ENCODE measurements around the gene CTNNBIP1. TPM values are rescaled to one million over a fixed set of nuclear protein-coding genes. Genes with fewer than 3 reads are reported as not detected.

The CTNNBIP1 gene
- total and polyA plus RNA-seq, 2 donors from 2014 or later, result 21.9 to 26.4 TPM

GRCh38 chr1:9870572-9870971 is 39.5 kb downstream of the CTNNBIP1 start:
- Histone ChIP-seq H3K4me1 (ENCODE audit: control insufficient read depth in 2 of 3, insufficient read depth in 2 of 3, low read depth in 1 of 3, low read length in 3 of 3) (peaks cover 0 to 8% (median 7%) of the 10 kb centered on the region in 3 donors), H3K36me3 (ENCODE audit: control insufficient read depth in 2 of 3, insufficient read depth in 3 of 3, low read length in 3 of 3) (peaks cover 0 to 10% (median 5%) of the 10 kb centered on the region in 3 donors), H3K9me3 (ENCODE audit: control insufficient read depth in 2 of 3, insufficient read depth in 1 of 3, low read length in 3 of 3) (no peaks in the 10 kb centered on the region), H3K4me3 (ENCODE audit: low read length in 3 of 3) (no peak overlapping the region), H3K27ac (ENCODE audit: low read depth in 2 of 2, low read length in 2 of 2) (no peak overlapping the region), H3K27me3 (ENCODE audit: control insufficient read depth, insufficient read depth, low read length) (no peaks in the 10 kb centered on the region), H3K9ac (ENCODE audit: low read length in 3 of 3) (no peak overlapping the region)
- TF ChIP-seq CTCF (IDR thresholded peaks at IDR 0.05; ENCODE audit: borderline replicate concordance, extremely low read depth, insufficient read depth), result no peak
- intact Hi-C loops (cut with DNase I), result no loop called here
- DNase-seq, result no peak
- no peak for FAIRE-seq

DNA sequence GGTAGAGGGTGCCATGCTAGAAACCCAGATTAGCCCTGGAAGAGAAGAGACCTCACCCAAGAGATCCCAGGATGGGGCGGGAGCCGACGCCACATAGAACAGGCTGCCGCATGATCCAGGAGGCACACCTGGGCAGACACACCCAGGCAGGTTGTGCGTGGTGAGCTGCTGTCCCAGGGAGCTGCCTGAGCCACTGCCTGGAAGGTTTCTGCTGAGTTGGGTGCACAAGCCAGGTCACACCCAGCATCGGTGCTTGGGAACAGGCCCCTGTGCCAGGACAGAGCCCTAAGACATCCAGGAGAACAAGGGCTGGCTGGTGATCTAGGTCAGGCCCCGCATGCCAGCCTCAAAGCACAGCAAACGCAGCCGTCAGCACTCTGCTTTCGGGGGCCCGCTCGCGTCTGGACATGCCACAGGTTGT is 40.2 kb downstream of the CTNNBIP1 start:
- no peak for TF ChIP-seq CTCF (IDR thresholded peaks at IDR 0.05; ENCODE audit: borderline replicate concordance, extremely low read depth, insufficient read depth)
- H3K36me3 ChIP-seq (ENCODE audit: control insufficient read depth in 2 of 3, insufficient read depth in 3 of 3, low read length in 3 of 3), result peaks cover 0 to 10% (median 5%) of the 10 kb centered on the region in 3 donors
- no peak for FAIRE-seq

GRCh38 chr1:9868244-9868590 is 41.9 kb downstream of the CTNNBIP1 start:
- Histone ChIP-seq H3K36me3 (ENCODE audit: control insufficient read depth in 2 of 3, insufficient read depth in 3 of 3, low read length in 3 of 3) (peaks cover 0 to 10% (median 5%) of the 10 kb centered on the region in 3 donors), H3K4me3 (ENCODE audit: low read length in 3 of 3) (no peak overlapping the region), H3K9ac (ENCODE audit: low read length in 3 of 3) (no peak overlapping the region), H3K4me1 (ENCODE audit: control insufficient read depth in 2 of 3, insufficient read depth in 2 of 3, low read depth in 1 of 3, low read length in 3 of 3) (peaks cover 0 to 6% (median 0%) of the 10 kb centered on the region in 3 donors), H3K27me3 (ENCODE audit: control insufficient read depth, insufficient read depth, low read length) (no peaks in the 10 kb centered on the region), H3K27ac (ENCODE audit: low read depth in 2 of 2, low read length in 2 of 2) (no peak overlapping the region), H3K9me3 (ENCODE audit: control insufficient read depth in 2 of 3, insufficient read depth in 1 of 3, low read length in 3 of 3) (no peaks in the 10 kb centered on the region)
- FAIRE-seq, result no peak
- intact Hi-C loops (cut with DNase I), result loop anchor here (10.0 kb wide), 2 partner anchors 83 to 143 kb away; no protein-coding TSS in a partner anchor
- TF ChIP-seq CTCF (IDR thresholded peaks at IDR 0.05; ENCODE audit: borderline replicate concordance, extremely low read depth, insufficient read depth), result no peak
- DNase-seq, result no peak

More for the DNA sequence above, 40.2 kb downstream of the CTNNBIP1 start:
- Histone ChIP-seq H3K9me3 (ENCODE audit: control insufficient read depth in 2 of 3, insufficient read depth in 1 of 3, low read length in 3 of 3) (no peaks in the 10 kb centered on the region), H3K4me1 (ENCODE audit: control insufficient read depth in 2 of 3, insufficient read depth in 2 of 3, low read depth in 1 of 3, low read length in 3 of 3) (peaks cover 0 to 5% (median 3%) of the 10 kb centered on the region in 3 donors), H3K27me3 (ENCODE audit: control insufficient read depth, insufficient read depth, low read length) (no peaks in the 10 kb centered on the region), H3K4me3 (ENCODE audit: low read length in 3 of 3) (no peak overlapping the region), H3K27ac (ENCODE audit: low read depth in 2 of 2, low read length in 2 of 2) (no peak overlapping the region), H3K9ac (ENCODE audit: low read length in 3 of 3) (no peak overlapping the region)
- intact Hi-C loops (cut with DNase I), result loop anchor here (10.0 kb wide), 2 partner anchors 85 to 145 kb away; no protein-coding TSS in a partner anchor
- DNase-seq, result no peak
